CD4-positive, alpha-beta T cell treated with Interleukin-12 subunit alpha and Interleukin-12 subunit beta, for 1 hour (primary cell): Measurements from ENCODE around the gene CACNA1E.

ENCODE experiments used
- DNase-seq: peaks from one replicate; pipeline ENCODE4 v3.0.0-alpha.2; 2020

Gene CACNA1E

DNA sequence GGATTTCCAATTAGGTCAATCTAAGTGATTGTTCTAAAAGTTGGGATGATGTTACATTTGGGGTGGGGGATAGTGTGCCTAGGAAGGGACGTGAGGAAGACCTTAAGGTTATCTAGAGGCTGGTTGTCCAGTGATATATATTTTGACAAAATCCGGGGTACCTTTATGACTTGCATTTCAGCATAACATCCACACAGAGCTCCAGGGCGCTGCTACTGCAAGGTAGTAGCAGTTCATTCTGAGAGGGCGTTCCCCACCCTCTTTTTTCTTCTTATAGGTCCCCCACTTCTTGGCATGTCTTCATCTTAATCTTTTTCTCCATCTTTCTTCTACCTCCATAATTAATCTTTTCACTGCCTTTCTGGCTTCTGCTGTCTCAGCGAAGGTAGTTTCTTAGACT lies 161.9 kb downstream of the CACNA1E start:
- DNase-seq = no peak

DNA sequence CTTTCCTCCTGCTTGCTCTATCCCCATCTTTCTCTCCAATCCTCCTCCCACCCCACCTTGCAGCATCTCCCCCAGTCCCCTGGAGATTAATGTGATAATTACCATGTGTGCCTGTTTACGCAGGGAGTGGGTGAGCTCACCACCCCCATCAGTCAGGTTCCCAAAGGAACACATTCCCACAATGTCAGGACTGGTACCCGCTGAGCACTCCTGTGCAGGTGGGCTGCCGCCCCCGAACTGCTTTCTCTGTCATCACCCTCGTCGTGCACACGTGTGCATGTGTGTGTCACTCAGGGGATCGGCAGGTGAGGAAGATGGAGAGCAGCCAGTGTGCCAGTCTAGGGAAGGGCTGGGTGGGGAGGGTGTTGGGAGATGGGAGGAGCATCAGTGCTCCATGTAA lies 163.4 kb downstream of the CACNA1E start:
- DNase-seq = no peak

GRCh38 chr1:181647314-181648035 lies 164.2 kb downstream of the CACNA1E start:
- DNase-seq = no peak

DNA sequence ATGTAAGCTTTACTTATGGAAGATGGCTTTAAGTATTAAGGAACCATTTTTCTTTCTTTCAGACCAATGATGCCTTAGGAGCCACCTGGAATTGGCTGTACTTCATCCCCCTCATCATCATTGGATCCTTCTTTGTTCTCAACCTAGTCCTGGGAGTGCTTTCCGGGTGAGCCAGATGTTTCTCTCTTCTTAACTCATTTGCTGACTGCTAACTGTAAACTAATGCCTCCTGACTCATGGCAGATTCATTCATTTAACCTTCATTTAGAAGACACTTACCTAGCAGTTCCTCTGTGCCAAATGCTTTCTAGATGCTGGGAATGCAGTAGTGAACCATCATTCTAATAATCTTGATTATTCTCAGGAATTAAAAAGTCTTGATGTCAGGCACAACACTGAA lies 168.0 kb downstream of the CACNA1E start:
- DNase-seq = no peak

DNA sequence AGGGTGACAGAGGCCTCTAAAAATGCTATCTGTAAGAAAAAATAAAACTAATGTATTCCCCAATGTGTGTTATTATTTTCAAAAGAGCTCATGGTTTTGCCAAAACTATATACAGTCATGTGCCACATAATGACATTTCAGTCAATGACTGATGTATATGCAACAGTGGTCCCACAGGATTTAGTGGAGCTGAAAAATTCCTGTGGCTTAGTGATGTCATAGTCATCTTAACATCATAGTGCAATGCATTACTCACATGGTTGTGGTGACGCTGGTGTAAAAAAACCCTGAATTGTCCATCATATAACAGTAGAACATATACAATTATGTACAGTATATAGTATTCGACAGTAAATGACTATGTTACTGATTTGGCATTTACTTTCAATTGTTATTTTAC lies 172.4 kb downstream of the CACNA1E start:
- DNase-seq = no peak

DNA sequence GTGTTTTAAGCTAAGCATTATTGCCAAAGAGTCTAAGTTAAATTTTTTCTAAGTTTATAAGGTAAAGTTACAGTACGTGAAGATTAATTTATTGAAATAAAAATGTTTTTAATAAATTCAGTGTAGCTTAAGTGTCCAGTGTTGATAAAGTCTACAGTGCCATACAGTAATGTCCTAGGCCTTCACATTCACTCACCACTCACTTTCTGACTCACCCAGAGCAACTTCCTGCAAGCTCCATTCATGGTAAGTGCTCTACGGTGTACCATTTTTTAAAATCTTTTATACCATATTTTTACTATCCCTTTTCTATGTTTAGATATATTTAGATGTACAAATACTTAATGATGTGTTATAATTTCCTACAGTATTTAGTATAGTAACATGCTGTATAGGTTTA lies 173.2 kb downstream of the CACNA1E start:
- no peak for DNase-seq

GRCh38 chr1:181658581-181658980 lies 175.3 kb downstream of the CACNA1E start:
- DNase-seq = no peak

DNA sequence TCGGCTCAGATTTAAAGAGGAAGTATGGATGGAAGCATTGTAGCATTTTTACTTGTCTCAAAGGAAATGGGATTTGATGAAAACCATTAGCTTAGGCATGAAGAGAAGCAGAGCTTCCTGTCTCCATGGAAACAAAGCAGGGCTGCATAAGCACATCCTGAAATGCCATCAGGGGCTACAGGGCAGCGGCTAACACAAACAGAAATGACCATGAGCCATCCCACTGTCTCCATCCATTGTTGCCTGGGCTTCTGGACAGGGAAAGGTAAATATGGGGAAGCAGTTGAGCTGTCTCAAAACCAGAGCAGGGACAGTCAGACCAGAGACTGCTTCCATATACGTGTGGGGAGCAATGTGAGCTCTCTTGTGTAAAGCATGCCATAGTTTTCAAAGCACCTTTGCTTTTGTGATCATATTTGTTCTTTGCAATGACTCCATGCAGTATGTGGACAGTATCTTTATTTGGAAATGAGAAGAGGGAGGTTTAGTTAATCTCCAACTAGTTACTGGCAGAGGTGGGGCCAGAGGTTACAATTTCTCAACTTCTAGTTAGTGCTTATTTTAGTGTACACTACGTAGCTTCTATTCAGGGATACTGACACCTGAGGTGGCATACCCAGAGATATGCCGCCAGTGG lies 176.1 kb downstream of the CACNA1E start:
- DNase-seq = no peak

DNA sequence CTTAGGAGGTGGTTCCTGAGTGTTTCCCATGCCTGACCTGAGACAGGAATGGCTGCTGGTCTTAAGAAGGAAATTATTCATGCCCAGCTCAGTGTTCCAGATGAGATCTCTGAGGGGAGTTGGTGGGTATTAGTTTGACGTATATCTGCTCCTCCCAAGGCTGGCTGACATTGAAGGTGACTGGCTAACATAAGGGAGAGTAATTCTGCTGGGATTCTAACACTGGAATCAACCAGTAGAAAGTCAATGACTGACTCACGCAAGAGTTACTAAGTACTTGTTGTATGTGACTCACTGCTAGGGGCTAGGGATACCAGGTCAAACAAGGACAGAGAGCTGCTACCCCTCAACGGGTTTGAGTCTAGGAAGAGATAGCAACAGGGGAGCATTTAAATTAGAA lies 177.3 kb downstream of the CACNA1E start:
- no peak for DNase-seq

GRCh38 chr1:181661569-181661968 lies 178.3 kb downstream of the CACNA1E start:
- DNase-seq = no peak

DNA sequence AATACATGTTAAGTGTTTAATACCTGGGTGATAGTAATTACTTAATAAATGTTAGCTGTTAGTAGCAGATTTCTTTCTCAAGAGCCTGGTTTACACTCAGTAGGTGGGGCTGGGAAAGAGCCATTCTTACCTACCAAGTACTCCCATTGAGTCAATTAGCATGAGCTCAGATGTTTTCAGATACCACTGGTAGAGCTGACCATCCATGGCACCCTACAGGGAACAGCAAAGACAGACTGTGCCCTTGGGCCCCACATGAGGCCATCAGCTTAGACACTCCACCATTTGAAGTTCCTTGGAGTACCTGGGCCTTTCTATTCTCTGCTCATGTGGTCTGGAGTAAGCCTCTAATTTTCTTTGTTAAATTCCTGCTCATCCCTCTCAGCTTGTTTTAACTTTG lies 179.3 kb downstream of the CACNA1E start:
- DNase-seq = no peak

- no peak for DNase-seq
Observed at GRCh38 chr1:181664543-181664942, 181.2 kb downstream of the CACNA1E start.

- no peak for DNase-seq
Observed at GRCh38 chr1:181669246-181669645, 185.9 kb downstream of the CACNA1E start.

GRCh38 chr1:181674617-181675016 lies 191.3 kb downstream of the CACNA1E start:
- DNase-seq = no peak

- no peak for DNase-seq
Observed at GRCh38 chr1:181675091-181675917, 192.0 kb downstream of the CACNA1E start.

DNA sequence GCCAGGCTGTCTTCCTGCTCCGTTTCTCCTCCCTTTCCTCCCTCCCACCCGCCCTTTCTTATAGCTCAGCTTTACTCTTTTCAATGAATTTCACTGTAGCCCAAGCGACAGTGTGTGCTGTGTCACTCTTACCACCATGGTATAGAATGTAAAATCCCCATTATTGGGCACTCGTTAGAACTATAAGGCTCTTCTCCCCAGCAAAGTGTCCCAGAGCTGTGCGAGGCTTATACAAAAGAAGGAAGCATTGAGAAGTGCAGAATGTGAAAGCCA lies 192.5 kb downstream of the CACNA1E start:
- no peak for DNase-seq

- no peak for DNase-seq
Observed at GRCh38 chr1:181676269-181676668, 193.0 kb downstream of the CACNA1E start.

DNA sequence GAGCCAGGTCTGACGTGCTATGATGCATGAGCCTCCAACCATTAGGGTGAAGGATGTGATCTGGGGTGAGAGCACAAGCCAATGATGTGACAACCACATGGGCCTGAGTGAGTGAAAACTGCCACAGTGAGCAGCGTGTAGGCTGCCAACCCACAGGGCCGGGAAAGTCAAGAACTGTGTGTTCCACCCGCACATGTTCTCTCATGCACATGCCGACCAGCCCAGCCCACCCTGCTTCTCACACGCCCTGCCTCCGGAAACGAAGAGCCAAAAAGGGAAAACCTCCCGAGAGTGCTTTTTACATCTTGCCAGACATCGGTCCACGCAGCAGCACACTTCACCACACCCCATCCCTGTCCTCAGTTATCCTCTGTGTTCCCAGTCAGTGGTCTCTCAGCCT lies 197.0 kb downstream of the CACNA1E start:
- no peak for DNase-seq

GRCh38 chr1:181680871-181681270 lies 197.6 kb downstream of the CACNA1E start:
- no peak for DNase-seq

DNA sequence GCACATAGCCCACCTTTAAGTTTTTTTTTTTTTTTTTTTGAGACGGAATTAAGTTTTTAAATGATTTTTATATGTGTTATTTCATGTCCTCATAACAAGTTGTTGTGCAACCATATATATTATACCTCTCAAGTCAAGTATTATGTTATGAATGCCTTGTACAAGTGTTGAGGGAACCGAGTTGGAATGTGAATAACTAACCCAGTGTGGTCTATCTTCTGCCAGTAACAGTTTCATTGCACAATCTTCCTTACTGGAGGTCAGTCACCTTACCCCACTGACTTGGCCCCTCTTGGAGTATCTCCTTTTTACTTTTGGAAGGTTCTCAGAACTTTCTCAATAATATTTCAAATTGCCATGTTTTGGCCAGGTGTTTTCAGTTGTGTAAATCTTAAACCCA lies 201.9 kb downstream of the CACNA1E start:
- no peak for DNase-seq

DNA sequence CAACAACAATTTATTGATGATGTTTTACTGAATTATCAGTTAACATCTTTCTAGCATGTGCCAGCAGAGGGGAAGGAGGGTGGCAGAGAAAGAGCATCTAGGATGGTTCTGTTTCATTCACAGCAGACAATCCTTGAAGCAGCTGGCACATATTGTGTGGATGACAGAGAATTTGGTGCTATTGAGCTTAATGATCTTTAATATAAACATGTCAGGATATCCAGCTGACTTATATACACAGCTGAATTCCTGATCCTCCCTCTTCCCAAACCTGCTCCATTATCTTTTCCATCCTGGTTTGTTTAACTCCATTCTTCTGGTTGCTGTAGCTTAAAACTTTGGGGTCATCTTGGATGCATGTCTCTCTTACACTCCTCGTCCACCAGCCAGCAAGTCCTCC lies 218.6 kb downstream of the CACNA1E start:
- no peak for DNase-seq

- DNase-seq = no peak
Observed at GRCh38 chr1:181704546-181704945, 221.2 kb downstream of the CACNA1E start.

DNA sequence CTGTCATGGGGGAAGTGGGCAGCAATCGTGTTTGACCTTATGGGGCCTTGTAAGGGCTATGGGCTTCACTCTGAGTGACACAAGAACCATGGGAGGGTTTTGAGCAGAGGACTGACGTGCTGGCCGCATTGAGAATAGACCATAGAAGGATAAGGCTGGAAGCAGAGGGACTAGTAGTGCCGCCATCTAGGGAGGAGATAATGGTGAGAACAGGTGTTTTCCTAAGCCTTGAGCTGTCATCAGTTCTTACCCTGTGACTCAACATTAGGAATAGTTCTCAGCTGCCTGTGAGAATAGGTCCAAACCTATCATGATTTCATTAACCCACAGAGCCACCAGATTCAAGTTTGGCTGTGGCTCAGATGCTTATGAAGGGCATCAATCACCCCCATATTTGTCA lies 228.5 kb downstream of the CACNA1E start:
- DNase-seq = no peak

- no peak for DNase-seq
Observed at GRCh38 chr1:181712711-181713110, 229.4 kb downstream of the CACNA1E start.
